Neutrophil (primary cell): ENCODE results near the gene DTX1.

Experiments used
- H3K27ac ChIP-seq: fragments of 200-600 bp; sonication (generic); 2 replicates; pipeline ENCODE4 v1.5.1; 2016; ENCODE audit warnings: mild to moderate bottlenecking, moderate library complexity
- H3K27me3 ChIP-seq: fragments of 200-600 bp; sonication (generic); 2 replicates; pipeline ENCODE4 v1.6.0; 2016; ENCODE audit warnings: mild to moderate bottlenecking
- H3K36me3 ChIP-seq: fragments of 200-600 bp; sonication (generic); 2 replicates; pipeline ENCODE4 v1.5.1; 2017
- H3K4me1 ChIP-seq, 2 experiments: fragments of 200-600 bp in 1 of 2; sonication (generic) in 1 of 2; 1 replicate in 1 of 2; 2 replicates in 1 of 2; pipeline versions ENCODE4 v1.5.1 to v1.6.1; 2013 to 2016; ENCODE audit warnings: low read depth in 1 of 2, low read length in 1 of 2, mild to moderate bottlenecking in 1 of 2, moderate library complexity in 1 of 2; ENCODE audit not compliant: control insufficient read depth in 1 of 2, insufficient read depth in 1 of 2
- H3K4me3 ChIP-seq, 2 experiments: fragments of 200-600 bp in 1 of 2; sonication (generic) in 1 of 2; 1 replicate in 1 of 2; 2 replicates in 1 of 2; pipeline ENCODE4 v1.5.1; 2013 to 2016; ENCODE audit warnings: low read depth in 1 of 2, low read length in 1 of 2, mild to moderate bottlenecking in 1 of 2, moderate library complexity in 1 of 2
- H3K9me3 ChIP-seq: fragments of 200-600 bp; sonication (generic); 2 replicates; pipeline ENCODE4 v1.5.1; 2016
- CTCF ChIP-seq: fragments of 200-600 bp; sonication (generic); IDR thresholded peaks from 2 replicates; pipeline ENCODE4 v1.5.1; 2016; ENCODE audit warnings: antibody characterized with exemption

The DTX1 gene

GRCh38 chr12:113060336-113060960 lies 3.9 kb downstream of the DTX1 start:
- peaks cover 68% of the 10 kb centered on the region for H3K27me3 ChIP-seq
- TF ChIP-seq CTCF: no peak

GRCh38 chr12:113061061-113061694 lies 4.6 kb downstream of the DTX1 start:
- H3K4me1 ChIP-seq: no peaks in the 10 kb centered on the region
- H3K9me3 ChIP-seq: no peaks in the 10 kb centered on the region
- H3K36me3 ChIP-seq: no peaks in the 10 kb centered on the region
- H3K4me3 ChIP-seq: no peak overlapping the region
- no peak overlapping the region for H3K27ac ChIP-seq
- peaks cover 64% of the 10 kb centered on the region for H3K27me3 ChIP-seq
- TF ChIP-seq CTCF: no peak

More at GRCh38 chr12:113060336-113060960, 3.9 kb downstream of the DTX1 start:
- Histone ChIP-seq H3K36me3 (no peaks in the 10 kb centered on the region), H3K27ac (no peak overlapping the region), H3K9me3 (no peaks in the 10 kb centered on the region), H3K4me1 (no peaks in the 10 kb centered on the region), H3K4me3 (no peak overlapping the region)

GRCh38 chr12:113062502-113063395 lies 6.2 kb downstream of the DTX1 start:
- peaks cover 49% of the 10 kb centered on the region for H3K27me3 ChIP-seq
- H3K4me1 ChIP-seq: no peaks in the 10 kb centered on the region
- no peak overlapping the region for H3K4me3 ChIP-seq
- H3K27ac ChIP-seq: no peak overlapping the region
- H3K9me3 ChIP-seq: no peaks in the 10 kb centered on the region
- TF ChIP-seq CTCF: no peak
- H3K36me3 ChIP-seq: no peaks in the 10 kb centered on the region

GRCh38 chr12:113063396-113064350 lies 7.1 kb downstream of the DTX1 start:
- Histone ChIP-seq H3K9me3 (no peaks in the 10 kb centered on the region), H3K4me1 (no peaks in the 10 kb centered on the region), H3K4me3 (no peak overlapping the region), H3K27me3 (peaks cover 39% of the 10 kb centered on the region), H3K27ac (no peak overlapping the region), H3K36me3 (no peaks in the 10 kb centered on the region)
- TF ChIP-seq CTCF: no peak
